Measurements from ENCODE around the gene ZFAND5.

- no peak for TF ChIP-seq CTCF (IDR thresholded peaks at IDR 0.05)
- TF ChIP-seq POLR2A (IDR thresholded peaks at IDR 0.05) = no peak
- TF ChIP-seq POLR2AphosphoS5 (IDR thresholded peaks at IDR 0.05) = no peak
- no peak for TF ChIP-seq EP300 (IDR thresholded peaks at IDR 0.05)
Measured at GRCh38 chr9:72382405-72382804, 17.4 kb upstream of the ZFAND5 start.
